Left lung (tissue), 10 donors: ENCODE data around the gene RAB28. TPM values are rescaled to one million over a fixed set of nuclear protein-coding genes. Genes with fewer than 3 reads are reported as not detected.

ENCODE experiments used
- ATAC-seq: fragments of 200-7000 bp; cut with Tn5 transposase; one replicate; pipeline ENCODE4 v1.9.1; 2020; ENCODE audit warnings: moderate library complexity
- DNase-seq, 4 donors: peaks; one replicate each; pipeline ENCODE4 v3.0.0-alpha.2; 2013 to 2020
- H3K27ac ChIP-seq, 2 donors: fragments of 200-600 bp; sonication (generic) in 1 of 2; one replicate each; pipeline versions ENCODE4 v1.5.0 to v1.8.0; 2020 to 2021
- H3K27me3 ChIP-seq, 2 donors: fragments of 200-600 bp; sonication (generic) in 1 of 2; one replicate each; pipeline versions ENCODE4 v1.5.0 to v1.8.0; 2020 to 2021
- H3K36me3 ChIP-seq, 2 donors: fragments of 200-600 bp; sonication (generic) in 1 of 2; one replicate each; pipeline versions ENCODE4 v1.5.0 to v1.8.0; 2020 to 2021
- H3K4me1 ChIP-seq, 2 donors: fragments of 200-600 bp; one replicate each; pipeline ENCODE4 v1.8.0; 2021
- H3K4me3 ChIP-seq, 2 donors: fragments of 200-600 bp; sonication (generic) in 1 of 2; one replicate each; pipeline versions ENCODE4 v1.5.0 to v1.8.0; 2020 to 2021; ENCODE audit warnings: mild to moderate bottlenecking in 1 of 2
- H3K9me3 ChIP-seq, 2 donors: fragments of 200-600 bp; sonication (generic) in 1 of 2; one replicate each; pipeline versions ENCODE4 v1.5.0 to v1.8.0; 2020 to 2021
- intact Hi-C, 2 donors: fragments of 100-400 bp; cut with DNase I; formaldehyde crosslinking; loops; one replicate each; pipeline versions ENCODE4 v1.11.2 to v1.14.2; 2022
- polyA plus RNA-seq, 6 donors: library from polyadenylated mRNA; unstranded; fragments of 120-200 nt; gene quantifications; one replicate each; pipeline ENCODE4 v1.2.1, GENCODE V29; 2013; ENCODE audit not compliant: insufficient read length in 6 of 6
- total RNA-seq, 2 donors: library from RNA; stranded (reverse); fragmentation: NEBNext Ultra II Directional; extraction: Animal tissue kit (Norgen Biotek cat#: 25700); gene quantifications; one replicate each; pipeline ENCODE4 v1.2.1, GENCODE V29; 2021
- TF ChIP-seq, protein P1 (sequence below), 2 donors: fragments of 200-600 bp; sonication (generic) in 1 of 2; IDR thresholded peaks; one replicate each; pipeline versions ENCODE4 v1.5.0 to v1.8.0; 2021; ENCODE audit warnings: antibody characterized with exemption in 2 of 2
- donor health status: DM: no; HTN: yes; CAD: no.
- donor health status: DM: no; HTN: no; CAD: no.

The RAB28 gene
- total and polyA plus RNA-seq, 8 donors, result 12.2 to 33.4 (median 30.6) TPM

- no peak for ATAC-seq
- no peaks in the 10 kb centered on the region for H3K27me3 ChIP-seq
- H3K27ac ChIP-seq, result no peak overlapping the region
- TF ChIP-seq, protein P1, sequence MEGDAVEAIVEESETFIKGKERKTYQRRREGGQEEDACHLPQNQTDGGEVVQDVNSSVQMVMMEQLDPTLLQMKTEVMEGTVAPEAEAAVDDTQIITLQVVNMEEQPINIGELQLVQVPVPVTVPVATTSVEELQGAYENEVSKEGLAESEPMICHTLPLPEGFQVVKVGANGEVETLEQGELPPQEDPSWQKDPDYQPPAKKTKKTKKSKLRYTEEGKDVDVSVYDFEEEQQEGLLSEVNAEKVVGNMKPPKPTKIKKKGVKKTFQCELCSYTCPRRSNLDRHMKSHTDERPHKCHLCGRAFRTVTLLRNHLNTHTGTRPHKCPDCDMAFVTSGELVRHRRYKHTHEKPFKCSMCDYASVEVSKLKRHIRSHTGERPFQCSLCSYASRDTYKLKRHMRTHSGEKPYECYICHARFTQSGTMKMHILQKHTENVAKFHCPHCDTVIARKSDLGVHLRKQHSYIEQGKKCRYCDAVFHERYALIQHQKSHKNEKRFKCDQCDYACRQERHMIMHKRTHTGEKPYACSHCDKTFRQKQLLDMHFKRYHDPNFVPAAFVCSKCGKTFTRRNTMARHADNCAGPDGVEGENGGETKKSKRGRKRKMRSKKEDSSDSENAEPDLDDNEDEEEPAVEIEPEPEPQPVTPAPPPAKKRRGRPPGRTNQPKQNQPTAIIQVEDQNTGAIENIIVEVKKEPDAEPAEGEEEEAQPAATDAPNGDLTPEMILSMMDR (IDR thresholded peaks at IDR 0.05), result no peak
- H3K4me1 ChIP-seq, result peaks cover 0 to 8% of the 10 kb centered on the region in 2 donors
- peaks cover 0 to 6% of the 10 kb centered on the region in 2 donors for H3K36me3 ChIP-seq
- intact Hi-C loops, result no loop called here
- no peak overlapping the region for H3K4me3 ChIP-seq
- no peaks in the 10 kb centered on the region for H3K9me3 ChIP-seq
- no peak for DNase-seq
Measured at GRCh38 chr4:13476915-13477314, 7.2 kb downstream of the RAB28 start.

DNA sequence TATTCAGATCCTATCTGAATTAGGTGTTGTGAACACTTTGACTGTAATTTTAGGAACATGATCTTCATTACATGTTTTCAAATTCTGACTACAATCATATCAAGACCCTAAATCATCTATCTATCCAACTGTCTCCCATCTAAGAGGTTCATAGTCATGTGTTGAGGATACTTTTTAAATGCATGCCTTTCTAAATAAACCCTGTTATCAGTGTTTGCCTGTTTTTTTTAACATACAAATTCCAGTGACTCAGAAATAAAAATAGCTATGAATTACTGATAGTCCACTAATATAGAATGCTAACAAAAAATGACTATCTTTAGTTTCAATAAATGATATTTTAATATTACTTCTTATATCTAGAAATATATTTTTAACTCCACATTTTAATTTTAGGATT, 8.0 kb downstream of the RAB28 start:
- ATAC-seq (no peak), DNase-seq (no peak)
- H3K36me3 ChIP-seq, result peaks cover 0 to 6% of the 10 kb centered on the region in 2 donors
- intact Hi-C loops, result no loop called here
- H3K9me3 ChIP-seq, result no peaks in the 10 kb centered on the region
- H3K4me3 ChIP-seq, result no peak overlapping the region
- H3K27me3 ChIP-seq, result no peaks in the 10 kb centered on the region
- no peak overlapping the region for H3K27ac ChIP-seq
- TF ChIP-seq, protein P1 (IDR thresholded peaks at IDR 0.05), result no peak
- no peaks in the 10 kb centered on the region for H3K4me1 ChIP-seq

DNA sequence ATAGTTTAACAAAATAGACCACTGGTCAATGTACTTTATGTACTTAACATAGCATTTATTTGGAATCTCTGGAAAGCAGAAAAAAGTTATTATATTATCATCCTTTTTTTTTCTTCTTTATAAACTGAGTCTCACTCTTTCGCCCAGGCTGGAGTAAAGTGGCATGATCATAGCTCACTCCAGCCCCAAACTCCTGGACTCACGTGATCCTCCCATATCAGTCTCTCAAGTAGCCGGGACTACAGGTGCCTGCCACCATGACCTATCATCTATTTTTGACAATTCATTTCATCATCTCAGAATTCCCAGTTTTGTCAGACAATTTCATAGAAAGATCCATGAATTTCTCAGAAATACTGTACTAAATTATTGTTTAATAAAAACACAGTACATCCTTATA, 12.7 kb downstream of the RAB28 start:
- intact Hi-C loops, result no loop called here

DNA sequence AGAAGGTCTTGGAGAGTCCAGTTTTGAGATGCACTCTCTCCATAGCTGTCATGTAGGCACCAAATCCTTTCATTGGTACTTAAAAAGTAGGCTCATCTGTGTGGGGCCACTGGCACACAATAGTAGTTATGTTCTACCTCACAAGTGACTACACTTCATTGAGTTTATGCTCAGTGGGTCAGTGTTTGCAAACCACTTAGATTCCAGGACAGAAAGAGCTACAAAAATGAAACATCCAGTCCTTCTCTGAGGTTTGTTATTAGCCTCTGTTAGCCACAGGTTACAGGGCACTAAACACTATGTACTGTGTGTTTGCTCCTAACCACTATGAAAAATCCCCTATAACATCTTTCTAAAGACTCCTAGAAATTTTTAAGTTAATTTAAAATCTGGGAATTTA, 13.8 kb downstream of the RAB28 start:
- Histone ChIP-seq H3K9me3 (no peaks in the 10 kb centered on the region), H3K4me3 (no peak overlapping the region), H3K36me3 (peaks cover 0 to 6% of the 10 kb centered on the region in 2 donors), H3K27ac (no peak overlapping the region), H3K4me1 (no peaks in the 10 kb centered on the region), H3K27me3 (no peaks in the 10 kb centered on the region)
- intact Hi-C loops, result no loop called here
- ATAC-seq (no peak), DNase-seq (no peak)
- TF ChIP-seq, protein P1 (IDR thresholded peaks at IDR 0.05), result no peak

More for the DNA sequence above, 12.7 kb downstream of the RAB28 start:
- Histone ChIP-seq H3K4me3 (no peak overlapping the region), H3K36me3 (peaks cover 0 to 6% of the 10 kb centered on the region in 2 donors), H3K27me3 (no peaks in the 10 kb centered on the region), H3K9me3 (no peaks in the 10 kb centered on the region), H3K27ac (no peak overlapping the region), H3K4me1 (no peaks in the 10 kb centered on the region)
- ATAC-seq (no peak), DNase-seq (no peak)
- TF ChIP-seq, protein P1 (IDR thresholded peaks at IDR 0.05), result no peak

DNA sequence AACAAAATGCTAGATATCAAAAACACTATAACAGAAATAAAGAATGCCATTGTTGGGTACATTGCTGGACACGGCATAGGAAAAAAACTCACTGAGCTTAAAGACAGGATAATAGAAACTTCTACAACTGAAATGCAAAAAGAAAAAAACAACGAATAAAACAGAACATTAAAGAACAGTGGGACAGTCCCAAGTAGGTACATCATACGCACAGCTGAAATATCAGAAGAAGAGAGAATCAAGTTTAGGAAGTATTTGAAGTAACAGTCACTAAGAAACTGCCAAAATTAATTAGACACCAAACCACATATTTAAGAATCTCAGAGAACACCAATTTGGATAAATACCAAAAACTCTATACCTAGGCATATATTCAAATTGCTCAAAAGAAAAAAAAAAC, 19.2 kb downstream of the RAB28 start:
- intact Hi-C loops, result no loop called here

More for the DNA sequence above, 19.2 kb downstream of the RAB28 start:
- Histone ChIP-seq H3K36me3 (no peaks in the 10 kb centered on the region), H3K4me1 (peaks cover 0 to 3% of the 10 kb centered on the region in 2 donors), H3K4me3 (no peak overlapping the region), H3K27ac (no peak overlapping the region), H3K9me3 (no peaks in the 10 kb centered on the region), H3K27me3 (no peaks in the 10 kb centered on the region)
- TF ChIP-seq, protein P1 (IDR thresholded peaks at IDR 0.05), result no peak
- DNase-seq, result no peak
- ATAC-seq, result no peak
